Nephron (organoid): ENCODE results near the gene FBXW4.

Source experiments
- H3K27ac Mint-ChIP-seq, 3 experiments: 2 replicates each; pipeline ENCODE4 v1.8.0; 2020; ENCODE audit warnings: mixed read lengths in 3 of 3, mild to moderate bottlenecking in 2 of 3, moderate library complexity in 1 of 3
- H3K27me3 Mint-ChIP-seq: 2 replicates; pipeline ENCODE4 v1.8.0; 2021; ENCODE audit warnings: low read depth, mild to moderate bottlenecking, moderate library complexity, mixed read lengths
- H3K36me3 Mint-ChIP-seq: 2 replicates; pipeline ENCODE4 v1.8.0; 2020; ENCODE audit warnings: low read depth, mixed read lengths
- H3K4me1 Mint-ChIP-seq: 2 replicates; pipeline ENCODE4 v1.8.0; 2020; ENCODE audit warnings: mixed read lengths
- H3K4me3 Mint-ChIP-seq, 3 experiments: 2 replicates each; pipeline ENCODE4 v1.8.0; 2020; ENCODE audit warnings: mild to moderate bottlenecking in 3 of 3, mixed read lengths in 3 of 3, moderate library complexity in 2 of 3
- H3K9me3 Mint-ChIP-seq: 2 replicates; pipeline ENCODE4 v1.8.0; 2020; ENCODE audit warnings: mixed read lengths
- TF ChIP-seq, protein P1 (sequence below), 3 experiments: fragments of 200-600 bp; sonication (generic); IDR thresholded peaks; one replicate each; pipeline ENCODE4 v1.5.0; 2021; ENCODE audit warnings: antibody characterized with exemption in 3 of 3; ENCODE audit not compliant: unreplicated experiment in 3 of 3

Gene FBXW4

GRCh38 chr10:101687071-101687658 is 7.8 kb downstream of the FBXW4 start:
- Mint-ChIP-seq H3K27me3 (no peaks in the 10 kb centered on the region), H3K36me3 (peaks cover 23% of the 10 kb centered on the region), H3K9me3 (no peaks in the 10 kb centered on the region), H3K27ac (peak overlapping the region; percentile 5 to 68 (median 28)), H3K4me1 (peaks cover 80% of the 10 kb centered on the region), H3K4me3 (no peak overlapping the region)
- TF ChIP-seq, protein P1, sequence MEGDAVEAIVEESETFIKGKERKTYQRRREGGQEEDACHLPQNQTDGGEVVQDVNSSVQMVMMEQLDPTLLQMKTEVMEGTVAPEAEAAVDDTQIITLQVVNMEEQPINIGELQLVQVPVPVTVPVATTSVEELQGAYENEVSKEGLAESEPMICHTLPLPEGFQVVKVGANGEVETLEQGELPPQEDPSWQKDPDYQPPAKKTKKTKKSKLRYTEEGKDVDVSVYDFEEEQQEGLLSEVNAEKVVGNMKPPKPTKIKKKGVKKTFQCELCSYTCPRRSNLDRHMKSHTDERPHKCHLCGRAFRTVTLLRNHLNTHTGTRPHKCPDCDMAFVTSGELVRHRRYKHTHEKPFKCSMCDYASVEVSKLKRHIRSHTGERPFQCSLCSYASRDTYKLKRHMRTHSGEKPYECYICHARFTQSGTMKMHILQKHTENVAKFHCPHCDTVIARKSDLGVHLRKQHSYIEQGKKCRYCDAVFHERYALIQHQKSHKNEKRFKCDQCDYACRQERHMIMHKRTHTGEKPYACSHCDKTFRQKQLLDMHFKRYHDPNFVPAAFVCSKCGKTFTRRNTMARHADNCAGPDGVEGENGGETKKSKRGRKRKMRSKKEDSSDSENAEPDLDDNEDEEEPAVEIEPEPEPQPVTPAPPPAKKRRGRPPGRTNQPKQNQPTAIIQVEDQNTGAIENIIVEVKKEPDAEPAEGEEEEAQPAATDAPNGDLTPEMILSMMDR (IDR thresholded peaks at IDR 0.05; ENCODE audit: unreplicated experiment in 3 of 3) = no peak

DNA sequence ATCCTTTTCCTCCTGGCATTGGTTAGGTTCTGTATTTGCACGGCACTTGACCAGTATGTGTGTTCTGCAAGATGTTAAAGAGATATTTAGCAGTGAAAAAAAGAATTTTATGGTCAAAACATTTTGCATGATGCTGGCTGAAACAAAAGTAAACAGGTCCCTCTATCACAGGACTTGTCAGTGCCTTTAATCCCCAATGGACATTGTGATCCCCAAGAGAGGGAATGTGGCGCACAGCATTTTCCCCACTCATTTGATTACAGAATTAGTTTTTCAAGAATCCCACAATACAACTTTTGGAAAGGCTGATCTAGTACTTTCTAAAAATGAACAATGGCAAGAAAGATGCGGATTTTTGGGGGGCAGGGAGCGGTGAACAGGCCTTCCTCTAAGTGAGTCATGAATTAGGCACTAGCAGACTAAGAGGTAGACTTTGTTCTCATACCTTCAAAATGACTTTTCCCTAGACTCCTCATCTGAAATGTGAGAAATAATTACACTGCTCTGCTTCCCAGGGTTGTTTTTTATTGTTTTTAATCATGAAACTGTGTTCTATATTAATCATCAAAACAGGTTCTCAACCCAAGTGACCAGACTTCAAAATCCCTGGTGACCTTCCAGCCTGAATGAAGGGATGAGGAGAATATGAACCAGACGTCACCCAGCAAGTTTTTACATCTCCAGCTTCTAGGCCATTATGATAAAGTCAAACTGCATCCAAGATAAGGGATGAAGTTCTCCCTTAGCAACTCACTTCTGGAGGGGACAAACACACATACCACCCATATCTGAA is 8.6 kb downstream of the FBXW4 start:
- peaks cover 75% of the 10 kb centered on the region for H3K4me1 Mint-ChIP-seq
- no peaks in the 10 kb centered on the region for H3K27me3 Mint-ChIP-seq
- H3K9me3 Mint-ChIP-seq = no peaks in the 10 kb centered on the region
- TF ChIP-seq, protein P1 (IDR thresholded peaks at IDR 0.05; ENCODE audit: unreplicated experiment in 3 of 3) = no peak
- no peak overlapping the region for H3K4me3 Mint-ChIP-seq
- H3K27ac Mint-ChIP-seq = peak overlapping the region; percentile 5 to 42 (median 7)
- H3K36me3 Mint-ChIP-seq = peaks cover 23% of the 10 kb centered on the region

- Mint-ChIP-seq H3K27me3 (no peaks in the 10 kb centered on the region), H3K4me3 (no peak overlapping the region), H3K36me3 (peaks cover 23% of the 10 kb centered on the region), H3K9me3 (no peaks in the 10 kb centered on the region), H3K27ac (no peak overlapping the region), H3K4me1 (peaks cover 59% of the 10 kb centered on the region)
- TF ChIP-seq, protein P1 (IDR thresholded peaks at IDR 0.05; ENCODE audit: unreplicated experiment in 3 of 3) = no peak
Observed at GRCh38 chr10:101684782-101685181, 10.2 kb downstream of the FBXW4 start.

DNA sequence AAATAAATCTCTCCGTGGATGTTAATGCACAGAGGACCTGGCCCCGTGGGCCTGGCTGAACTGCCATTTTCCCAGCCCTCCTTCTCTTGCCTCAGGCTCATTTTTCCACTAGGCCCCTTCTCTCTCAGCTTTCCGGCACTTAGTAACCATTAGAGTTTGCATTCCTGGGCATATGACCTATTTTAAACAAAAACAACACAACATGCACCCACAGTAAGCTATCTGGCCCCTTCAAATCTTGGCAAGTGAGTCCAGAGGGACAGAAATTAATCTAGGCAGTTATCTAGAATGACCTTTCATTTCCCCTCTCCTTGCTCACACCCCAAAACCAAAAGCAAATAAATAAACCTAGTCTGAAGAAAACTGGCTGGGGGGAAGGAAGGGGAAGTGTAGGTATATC is 11.7 kb downstream of the FBXW4 start:
- no peak overlapping the region for H3K4me3 Mint-ChIP-seq
- H3K27me3 Mint-ChIP-seq = no peaks in the 10 kb centered on the region
- H3K9me3 Mint-ChIP-seq = no peaks in the 10 kb centered on the region
- peaks cover 49% of the 10 kb centered on the region for H3K4me1 Mint-ChIP-seq
- H3K27ac Mint-ChIP-seq = peak overlapping the region in 2 of 3 experiments; percentile 21 to 66
- H3K36me3 Mint-ChIP-seq = peaks cover 20% of the 10 kb centered on the region
- TF ChIP-seq, protein P1 (IDR thresholded peaks at IDR 0.05; ENCODE audit: unreplicated experiment in 3 of 3) = no peak

DNA sequence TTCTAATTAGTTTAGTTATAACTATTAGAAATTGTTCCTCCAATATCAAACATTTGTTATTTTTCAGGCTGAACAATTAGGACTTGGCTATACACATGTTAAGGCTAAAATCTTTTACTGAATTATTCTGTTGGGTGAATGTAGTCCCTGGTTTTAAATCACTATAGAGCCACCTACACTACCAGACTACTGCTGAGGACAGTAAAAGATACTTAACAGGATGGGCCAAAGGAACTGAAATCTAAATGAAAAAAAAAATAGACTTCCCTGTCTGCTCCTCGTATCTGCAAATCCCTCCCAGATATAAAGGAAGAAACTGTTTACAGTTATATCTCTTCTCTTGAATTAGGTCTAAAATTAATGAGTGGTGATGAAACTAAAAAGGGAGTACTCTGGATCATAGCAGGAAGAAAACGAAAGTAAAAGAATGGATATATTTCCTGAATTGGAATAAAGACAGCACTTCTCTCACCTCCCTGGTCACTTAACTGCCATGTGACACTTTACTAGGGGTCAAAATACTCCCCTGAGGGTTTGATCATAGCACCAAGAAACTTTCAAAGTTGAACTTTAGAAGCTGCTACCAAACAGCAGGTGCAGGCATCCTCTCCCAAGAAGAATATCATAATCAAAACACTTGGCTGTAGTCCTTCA is 12.7 kb downstream of the FBXW4 start:
- Mint-ChIP-seq H3K27me3 (no peaks in the 10 kb centered on the region), H3K27ac (peak overlapping the region; percentile 23 to 81 (median 66)), H3K4me1 (peaks cover 40% of the 10 kb centered on the region), H3K36me3 (peaks cover 28% of the 10 kb centered on the region), H3K9me3 (peaks cover 3% of the 10 kb centered on the region), H3K4me3 (peak overlapping the region in 2 of 3 experiments; percentile 22 to 39)
- TF ChIP-seq, protein P1 (IDR thresholded peaks at IDR 0.05; ENCODE audit: unreplicated experiment in 3 of 3) = no peak
